K562 (cell line): Measurements from ENCODE around the gene FASN. TPM values are rescaled to one million over a fixed set of nuclear protein-coding genes. Genes with fewer than 3 reads are reported as not detected.
A peak's percentile ranks its signal among the peaks of the same experiment; 100 is the strongest.

Source experiments
- CHD2 ChIP-seq: IDR thresholded peaks from 2 replicates; pipeline ENCODE4 v1.6.1; 2011; ENCODE audit warnings: low read depth, low read length
- PYGO2 ChIP-seq: fragments of 450-650 bp; IDR thresholded peaks from 2 replicates; pipeline ENCODE4 v1.6.1; 2016; ENCODE audit warnings: mild to moderate bottlenecking, missing genetic modification characterization, moderate library complexity, missing compliant biosample characterization
- TEAD1 ChIP-seq, 2 experiments: fragments of 450-650 bp in 1 of 2; sonication (generic) in 1 of 2; formaldehyde crosslinking; IDR thresholded peaks; 2 replicates each; pipeline versions ENCODE4 v1.4.0 to v1.8.0; 2020 to 2022; ENCODE audit warnings: mild to moderate bottlenecking in 2 of 2, missing genetic modification reagents in 1 of 2
- ZNF175 ChIP-seq: fragments of 200-800 bp; sonication (Bioruptor generic); IDR thresholded peaks from 2 replicates; pipeline ENCODE4 v1.6.1; 2016; ENCODE audit warnings: low read depth, mild to moderate bottlenecking, missing genetic modification characterization, missing compliant biosample characterization
- ZNF584 ChIP-seq: fragments of 200-800 bp; sonication (Bioruptor generic); IDR thresholded peaks from 2 replicates; pipeline ENCODE4 v1.6.1; 2016; ENCODE audit warnings: low read depth, mild to moderate bottlenecking, missing genetic modification characterization, missing compliant biosample characterization
- polyA plus RNA-seq, 8 experiments: library from polyadenylated mRNA; depleted of rRNA in 4 of 8; stranded (reverse) in 5 of 8; unstranded in 3 of 8; fragments of >200 nt; fragmentation: Nextera tagmentation in 2 of 8; fragmentation: Illumina TruSeq in 1 of 8; extraction: Ambion mirVana in 2 of 8; extraction: Trizol in 1 of 8; gene quantifications; 2 replicates each; pipeline versions ENCODE4 v1.2.1 to v1.2.3, GENCODE V29; 2011 to 2014; ENCODE audit warnings: inconsistent platforms in 1 of 8, missing spikeins in 1 of 8
- total RNA-seq, 7 experiments: library from RNA; depleted of rRNA in 6 of 7; stranded (reverse); fragments of >200 nt in 6 of 7; fragmentation: Illumina TruSeq in 2 of 7; extraction: Trizol in 2 of 7; gene quantifications; 2 replicates each; pipeline versions ENCODE4 v1.2.1 to v1.2.3, GENCODE V29; 2011 to 2021; ENCODE audit warnings: low replicate concordance in 1 of 7
- TF ChIP-seq, protein P1 (sequence below): sonication (generic); formaldehyde crosslinking; IDR thresholded peaks from 2 replicates; pipeline ENCODE4 v1.8.0; 2022; ENCODE audit warnings: mild to moderate bottlenecking, missing genetic modification reagents
- TF ChIP-seq, protein P2 (sequence below), 3 experiments: fragments of 200-800 bp in 1 of 3; fragments of 250-450 bp in 1 of 3; fragments of 450-650 bp in 1 of 3; sonication (Bioruptor Pico) in 1 of 3; sonication (Bioruptor generic) in 1 of 3; formaldehyde crosslinking in 1 of 3; IDR thresholded peaks; 2 replicates each; pipeline versions ENCODE4 v1.6.1 to v1.8.0; 2016 to 2022; ENCODE audit warnings: mild to moderate bottlenecking in 2 of 3, missing genetic modification characterization in 2 of 3, missing compliant biosample characterization in 1 of 3, moderate library complexity in 1 of 3
- TF ChIP-seq, protein P3 (sequence below): fragments of 200-800 bp; sonication (Bioruptor generic); IDR thresholded peaks from 2 replicates; pipeline ENCODE4 v1.6.1; 2017; ENCODE audit warnings: missing genetic modification characterization, missing compliant biosample characterization

FASN gene
- total and polyA plus RNA-seq, 9 of the 15 experiments (the other 6 are each of a cell fraction or from before 2014, with no cell fraction given), result 0.15 to 663 (median 49.9) TPM

DNA sequence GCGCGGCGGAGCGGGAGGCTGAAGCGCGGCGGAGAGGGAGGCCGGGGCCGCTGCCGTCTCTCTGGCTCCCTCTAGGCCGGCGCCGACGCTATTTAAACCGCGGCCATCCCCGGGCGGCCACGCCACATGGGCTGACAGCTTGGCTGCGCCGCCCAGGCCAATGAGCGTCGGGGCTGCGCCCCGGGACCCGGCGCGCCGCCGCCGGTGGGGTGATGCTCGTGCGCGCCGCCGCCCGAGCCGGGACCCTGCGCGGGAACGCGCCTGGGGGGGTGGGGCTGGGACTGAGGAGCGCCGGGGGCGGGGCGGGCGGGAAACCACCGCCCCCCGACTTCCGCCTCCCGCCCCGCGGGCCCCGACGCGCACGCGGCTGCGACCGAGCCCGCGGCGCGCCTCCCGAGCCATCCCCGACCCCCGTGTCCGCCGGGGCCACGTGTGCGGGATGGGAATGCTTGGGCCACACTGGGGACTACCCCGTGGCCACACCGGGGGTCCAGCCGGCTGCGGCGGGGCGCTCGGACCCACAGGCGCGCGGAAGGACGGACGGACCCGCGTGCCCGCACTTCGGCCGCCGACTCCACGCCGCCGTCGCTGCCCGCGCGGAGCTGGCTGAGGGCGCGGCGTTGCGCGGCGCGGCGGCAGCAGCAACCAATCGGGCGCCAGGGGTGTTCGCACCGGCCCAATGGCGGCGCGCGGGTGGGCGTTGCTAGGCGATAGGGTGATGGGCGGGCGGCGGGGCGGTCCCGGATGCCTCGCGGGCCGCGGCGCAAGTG is at the start of gene FASN (continued):
- TF ChIP-seq, protein P1, sequence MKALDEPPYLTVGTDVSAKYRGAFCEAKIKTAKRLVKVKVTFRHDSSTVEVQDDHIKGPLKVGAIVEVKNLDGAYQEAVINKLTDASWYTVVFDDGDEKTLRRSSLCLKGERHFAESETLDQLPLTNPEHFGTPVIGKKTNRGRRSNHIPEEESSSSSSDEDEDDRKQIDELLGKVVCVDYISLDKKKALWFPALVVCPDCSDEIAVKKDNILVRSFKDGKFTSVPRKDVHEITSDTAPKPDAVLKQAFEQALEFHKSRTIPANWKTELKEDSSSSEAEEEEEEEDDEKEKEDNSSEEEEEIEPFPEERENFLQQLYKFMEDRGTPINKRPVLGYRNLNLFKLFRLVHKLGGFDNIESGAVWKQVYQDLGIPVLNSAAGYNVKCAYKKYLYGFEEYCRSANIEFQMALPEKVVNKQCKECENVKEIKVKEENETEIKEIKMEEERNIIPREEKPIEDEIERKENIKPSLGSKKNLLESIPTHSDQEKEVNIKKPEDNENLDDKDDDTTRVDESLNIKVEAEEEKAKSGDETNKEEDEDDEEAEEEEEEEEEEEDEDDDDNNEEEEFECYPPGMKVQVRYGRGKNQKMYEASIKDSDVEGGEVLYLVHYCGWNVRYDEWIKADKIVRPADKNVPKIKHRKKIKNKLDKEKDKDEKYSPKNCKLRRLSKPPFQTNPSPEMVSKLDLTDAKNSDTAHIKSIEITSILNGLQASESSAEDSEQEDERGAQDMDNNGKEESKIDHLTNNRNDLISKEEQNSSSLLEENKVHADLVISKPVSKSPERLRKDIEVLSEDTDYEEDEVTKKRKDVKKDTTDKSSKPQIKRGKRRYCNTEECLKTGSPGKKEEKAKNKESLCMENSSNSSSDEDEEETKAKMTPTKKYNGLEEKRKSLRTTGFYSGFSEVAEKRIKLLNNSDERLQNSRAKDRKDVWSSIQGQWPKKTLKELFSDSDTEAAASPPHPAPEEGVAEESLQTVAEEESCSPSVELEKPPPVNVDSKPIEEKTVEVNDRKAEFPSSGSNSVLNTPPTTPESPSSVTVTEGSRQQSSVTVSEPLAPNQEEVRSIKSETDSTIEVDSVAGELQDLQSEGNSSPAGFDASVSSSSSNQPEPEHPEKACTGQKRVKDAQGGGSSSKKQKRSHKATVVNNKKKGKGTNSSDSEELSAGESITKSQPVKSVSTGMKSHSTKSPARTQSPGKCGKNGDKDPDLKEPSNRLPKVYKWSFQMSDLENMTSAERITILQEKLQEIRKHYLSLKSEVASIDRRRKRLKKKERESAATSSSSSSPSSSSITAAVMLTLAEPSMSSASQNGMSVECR (CRISPR knock-in tag), result peak; percentile 70
- no peak for TF ChIP-seq PYGO2 (tag)
- TF ChIP-seq, protein P2, sequence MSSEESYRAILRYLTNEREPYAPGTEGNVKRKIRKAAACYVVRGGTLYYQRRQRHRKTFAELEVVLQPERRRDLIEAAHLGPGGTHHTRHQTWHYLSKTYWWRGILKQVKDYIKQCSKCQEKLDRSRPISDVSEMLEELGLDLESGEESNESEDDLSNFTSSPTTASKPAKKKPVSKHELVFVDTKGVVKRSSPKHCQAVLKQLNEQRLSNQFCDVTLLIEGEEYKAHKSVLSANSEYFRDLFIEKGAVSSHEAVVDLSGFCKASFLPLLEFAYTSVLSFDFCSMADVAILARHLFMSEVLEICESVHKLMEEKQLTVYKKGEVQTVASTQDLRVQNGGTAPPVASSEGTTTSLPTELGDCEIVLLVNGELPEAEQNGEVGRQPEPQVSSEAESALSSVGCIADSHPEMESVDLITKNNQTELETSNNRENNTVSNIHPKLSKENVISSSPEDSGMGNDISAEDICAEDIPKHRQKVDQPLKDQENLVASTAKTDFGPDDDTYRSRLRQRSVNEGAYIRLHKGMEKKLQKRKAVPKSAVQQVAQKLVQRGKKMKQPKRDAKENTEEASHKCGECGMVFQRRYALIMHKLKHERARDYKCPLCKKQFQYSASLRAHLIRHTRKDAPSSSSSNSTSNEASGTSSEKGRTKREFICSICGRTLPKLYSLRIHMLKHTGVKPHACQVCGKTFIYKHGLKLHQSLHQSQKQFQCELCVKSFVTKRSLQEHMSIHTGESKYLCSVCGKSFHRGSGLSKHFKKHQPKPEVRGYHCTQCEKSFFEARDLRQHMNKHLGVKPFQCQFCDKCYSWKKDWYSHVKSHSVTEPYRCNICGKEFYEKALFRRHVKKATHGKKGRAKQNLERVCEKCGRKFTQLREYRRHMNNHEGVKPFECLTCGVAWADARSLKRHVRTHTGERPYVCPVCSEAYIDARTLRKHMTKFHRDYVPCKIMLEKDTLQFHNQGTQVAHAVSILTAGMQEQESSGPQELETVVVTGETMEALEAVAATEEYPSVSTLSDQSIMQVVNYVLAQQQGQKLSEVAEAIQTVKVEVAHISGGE (CRISPR knock-in tag; IDR thresholded peaks at IDR 0.05), result peak in 1 of 3 experiments; percentile 89; a peak in 2 of 6 replicates
- TF ChIP-seq, protein P3, sequence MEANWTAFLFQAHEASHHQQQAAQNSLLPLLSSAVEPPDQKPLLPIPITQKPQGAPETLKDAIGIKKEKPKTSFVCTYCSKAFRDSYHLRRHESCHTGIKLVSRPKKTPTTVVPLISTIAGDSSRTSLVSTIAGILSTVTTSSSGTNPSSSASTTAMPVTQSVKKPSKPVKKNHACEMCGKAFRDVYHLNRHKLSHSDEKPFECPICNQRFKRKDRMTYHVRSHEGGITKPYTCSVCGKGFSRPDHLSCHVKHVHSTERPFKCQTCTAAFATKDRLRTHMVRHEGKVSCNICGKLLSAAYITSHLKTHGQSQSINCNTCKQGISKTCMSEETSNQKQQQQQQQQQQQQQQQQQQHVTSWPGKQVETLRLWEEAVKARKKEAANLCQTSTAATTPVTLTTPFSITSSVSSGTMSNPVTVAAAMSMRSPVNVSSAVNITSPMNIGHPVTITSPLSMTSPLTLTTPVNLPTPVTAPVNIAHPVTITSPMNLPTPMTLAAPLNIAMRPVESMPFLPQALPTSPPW (CRISPR knock-in tag), result peak; percentile 86
- TF ChIP-seq TEAD1 (CRISPR knock-in tag; IDR thresholded peaks at IDR 0.05), result peak in 1 of 2 experiments; percentile 52; a peak in 1 of 4 replicates
- peak; percentile 74 for TF ChIP-seq CHD2
- peak; percentile 96 for TF ChIP-seq ZNF584 (CRISPR knock-in tag)
- peak; percentile 89; the same call in 1 of the 2 replicates for TF ChIP-seq ZNF175
